Fibroblast of mammary gland (primary cell): ENCODE results near the gene EEF2KMT.
"Not testable (repeated sequence)": the region's sequence is repeated elsewhere in the genome, so short reads cannot be mapped to it uniquely, and the experiment has no call there.

Experiments
- DNase-seq: peaks from one replicate; pipeline ENCODE4 v3.0.0-alpha.2; 2010; ENCODE audit warnings: low read depth
- H3K4me3 ChIP-seq: 2 replicates; pipeline ENCODE4 v1.5.1; 2011; ENCODE audit warnings: low read depth, mild to moderate bottlenecking, low read length, moderate library complexity; ENCODE audit not compliant: control insufficient read depth
- TF ChIP-seq, protein P1 (sequence below): conservative IDR thresholded peaks from 2 replicates; pipeline ENCODE4 v1.5.1; 2011; ENCODE audit warnings: low read depth, low read length, inconsistent platforms; ENCODE audit not compliant: control insufficient read depth, insufficient read depth

EEF2KMT gene

GRCh38 chr16:5097470-5098220, at the start of gene EEF2KMT:
TSS of gene EEF2KMT (minus strand) at chr16:5097795. CDS start at chr16:5097739, 56 bp downstream.
- DNase-seq, result peak; percentile 99
- H3K4me3 ChIP-seq, result peak within 1 kb of the TSS; percentile 65

DNA sequence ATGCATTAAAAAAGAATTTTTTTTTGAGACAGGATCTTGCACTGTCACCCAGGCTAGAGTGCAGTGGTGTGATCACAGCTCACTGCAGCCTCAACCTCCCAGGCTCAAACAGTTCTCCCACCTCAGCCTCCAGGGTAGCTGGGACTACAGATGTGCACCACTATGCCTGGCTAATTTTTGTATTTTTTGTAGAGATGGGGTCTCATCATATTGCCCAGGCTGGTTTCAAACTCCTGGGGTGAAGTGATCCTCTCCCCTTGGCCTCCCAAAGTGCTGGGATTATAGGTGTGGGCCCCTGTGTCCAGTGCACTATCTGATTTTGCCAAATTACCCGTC, 47.0 kb upstream of the EEF2KMT start:
- DNase-seq, H3K4me3 ChIP-seq: not testable (repeated sequence)

DNA sequence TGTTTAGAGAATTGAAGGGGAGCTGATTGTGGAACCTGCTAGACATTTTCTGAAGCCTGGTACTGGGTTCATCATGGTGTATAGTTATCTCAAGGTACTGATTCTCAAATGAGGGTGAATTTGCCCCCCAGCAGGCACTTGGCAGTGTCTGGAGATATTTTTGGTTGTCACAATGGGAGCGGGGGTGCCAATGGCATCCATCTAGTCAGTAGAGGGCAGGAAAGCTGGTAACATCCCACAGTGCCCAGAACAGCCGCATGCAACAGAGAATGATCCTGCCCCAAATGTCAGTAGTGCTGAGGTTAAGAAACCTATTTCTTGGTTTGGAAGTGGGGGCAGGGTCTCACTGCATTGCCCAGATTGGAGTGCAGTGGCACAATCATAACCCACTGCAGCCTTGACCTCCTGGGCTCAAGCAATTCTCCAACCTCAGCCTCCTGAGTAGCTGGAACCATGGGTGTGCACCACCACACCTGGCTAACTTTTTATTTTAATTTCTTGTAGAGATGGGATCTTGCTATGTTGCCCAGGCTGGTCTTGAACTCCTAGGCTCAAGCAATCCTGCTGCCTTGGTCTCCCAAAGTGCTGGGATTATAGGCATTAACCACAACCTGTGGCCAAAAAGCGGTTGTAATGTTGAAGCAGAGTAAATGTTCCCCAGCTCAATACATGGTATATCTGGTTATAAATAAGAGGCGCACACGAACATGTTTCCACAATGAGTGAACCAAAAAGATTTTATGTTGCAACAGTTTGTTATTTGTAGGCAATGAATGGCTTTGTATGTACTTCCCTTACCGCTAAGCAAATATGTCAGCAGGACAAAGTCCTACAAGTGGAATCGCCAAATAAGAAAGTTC, 46.4 kb upstream of the EEF2KMT start:
- TF ChIP-seq, protein P1, sequence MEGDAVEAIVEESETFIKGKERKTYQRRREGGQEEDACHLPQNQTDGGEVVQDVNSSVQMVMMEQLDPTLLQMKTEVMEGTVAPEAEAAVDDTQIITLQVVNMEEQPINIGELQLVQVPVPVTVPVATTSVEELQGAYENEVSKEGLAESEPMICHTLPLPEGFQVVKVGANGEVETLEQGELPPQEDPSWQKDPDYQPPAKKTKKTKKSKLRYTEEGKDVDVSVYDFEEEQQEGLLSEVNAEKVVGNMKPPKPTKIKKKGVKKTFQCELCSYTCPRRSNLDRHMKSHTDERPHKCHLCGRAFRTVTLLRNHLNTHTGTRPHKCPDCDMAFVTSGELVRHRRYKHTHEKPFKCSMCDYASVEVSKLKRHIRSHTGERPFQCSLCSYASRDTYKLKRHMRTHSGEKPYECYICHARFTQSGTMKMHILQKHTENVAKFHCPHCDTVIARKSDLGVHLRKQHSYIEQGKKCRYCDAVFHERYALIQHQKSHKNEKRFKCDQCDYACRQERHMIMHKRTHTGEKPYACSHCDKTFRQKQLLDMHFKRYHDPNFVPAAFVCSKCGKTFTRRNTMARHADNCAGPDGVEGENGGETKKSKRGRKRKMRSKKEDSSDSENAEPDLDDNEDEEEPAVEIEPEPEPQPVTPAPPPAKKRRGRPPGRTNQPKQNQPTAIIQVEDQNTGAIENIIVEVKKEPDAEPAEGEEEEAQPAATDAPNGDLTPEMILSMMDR, result no peak
- no peak for DNase-seq
- H3K4me3 ChIP-seq, result no peak overlapping the region

GRCh38 chr16:5140151-5140550, 42.6 kb upstream of the EEF2KMT start:
- not testable (repeated sequence) for DNase-seq, H3K4me3 ChIP-seq

- not testable (repeated sequence) for DNase-seq, H3K4me3 ChIP-seq
Observed at GRCh38 chr16:5134739-5135452, 37.3 kb upstream of the EEF2KMT start.

DNA sequence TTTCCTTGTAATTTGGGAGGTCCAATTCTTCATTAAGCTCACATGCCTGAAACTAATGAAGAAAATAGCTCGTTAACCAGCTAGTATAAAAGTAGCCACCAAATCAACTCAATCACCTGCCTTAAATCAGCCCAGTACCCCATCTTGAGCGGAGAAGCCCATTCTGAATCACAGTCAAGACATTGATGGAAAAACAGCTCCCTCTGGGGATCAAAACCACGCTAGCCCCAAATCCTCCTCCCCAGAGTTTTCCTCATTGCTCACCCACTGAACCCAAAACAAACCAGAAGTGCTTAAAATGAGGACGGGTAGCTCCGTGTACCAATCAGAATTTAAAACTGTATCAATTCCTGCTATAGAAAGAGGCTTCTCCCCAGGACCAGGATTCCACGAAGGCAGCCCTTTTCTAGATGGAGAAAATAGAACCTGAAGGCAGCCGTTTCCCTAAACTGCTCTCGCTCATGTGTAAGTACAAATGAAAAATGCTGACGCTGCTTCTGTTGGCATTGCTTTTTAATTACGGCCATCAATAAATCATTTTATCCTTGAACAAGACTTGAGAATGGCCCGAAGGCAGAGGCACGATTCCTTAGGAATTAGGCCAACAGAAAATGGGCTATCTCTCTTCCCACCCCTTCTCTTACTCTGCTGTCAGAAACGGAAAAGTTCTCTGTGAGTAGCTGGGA, 35.5 kb upstream of the EEF2KMT start:
- not testable (repeated sequence) for H3K4me3 ChIP-seq, DNase-seq

DNA sequence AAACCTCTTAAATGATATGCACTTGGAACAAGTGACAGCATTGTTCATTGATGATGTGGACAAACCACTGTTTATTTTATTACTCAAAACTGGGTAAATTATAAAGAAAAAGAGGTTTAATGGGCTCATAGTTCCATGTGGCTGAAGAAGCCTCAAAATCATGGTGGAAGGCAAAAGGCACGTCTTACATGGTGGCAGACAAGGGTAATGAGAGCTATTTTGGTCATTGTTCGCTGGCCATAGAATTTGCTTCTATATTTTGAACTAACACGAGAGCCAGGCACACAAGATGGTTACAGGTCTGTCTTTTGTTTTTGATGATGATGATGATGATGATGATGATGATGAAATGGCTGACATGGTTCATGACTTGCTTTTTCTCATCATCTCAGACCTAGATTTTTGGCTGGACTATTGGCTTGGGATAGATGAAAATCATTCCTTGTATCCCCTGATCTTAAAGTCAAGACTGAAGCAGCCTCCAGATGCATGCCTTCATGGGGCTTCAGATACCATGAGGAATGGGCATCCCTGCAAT, 33.9 kb upstream of the EEF2KMT start:
- not testable (repeated sequence) for H3K4me3 ChIP-seq, DNase-seq

GRCh38 chr16:5117300-5118087, 19.9 kb upstream of the EEF2KMT start:
- H3K4me3 ChIP-seq, result not testable (repeated sequence)
- peak; percentile 1 for DNase-seq

- DNase-seq, H3K4me3 ChIP-seq: not testable (repeated sequence)
Observed at GRCh38 chr16:5116780-5117295, 19.2 kb upstream of the EEF2KMT start.

GRCh38 chr16:5110933-5111332, 13.3 kb upstream of the EEF2KMT start:
- DNase-seq, H3K4me3 ChIP-seq: not testable (repeated sequence)
